GM12801 (cell line): ENCODE results near the gene IRAK1.

Experiments
- TF ChIP-seq, protein P1 (sequence below): IDR thresholded peaks from one replicate; pipeline ENCODE4 v1.5.1; 2011; ENCODE audit warnings: control low read depth; ENCODE audit not compliant: insufficient read length; ENCODE audit errors: extremely low read depth

IRAK1 gene

DNA sequence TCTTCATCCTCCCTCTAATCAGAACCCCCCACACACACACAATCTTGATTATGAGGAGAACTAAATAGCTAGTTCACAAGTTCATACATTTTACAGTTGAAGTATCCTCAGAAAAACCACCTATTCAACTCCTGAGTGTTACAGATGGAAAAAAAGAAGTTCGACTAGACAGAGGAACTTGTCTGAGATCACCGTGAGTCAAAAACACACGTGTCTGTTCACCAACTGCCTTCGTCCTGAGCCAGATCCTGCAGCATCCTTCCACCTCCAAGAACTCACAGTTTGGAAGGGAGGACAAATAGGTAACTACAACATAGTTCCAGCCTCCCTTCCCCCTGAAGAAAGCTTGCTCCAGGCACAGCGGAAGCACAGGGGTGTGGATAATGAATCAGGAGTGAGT lies 19.0 kb upstream of the IRAK1 start:
- TF ChIP-seq, protein P1, sequence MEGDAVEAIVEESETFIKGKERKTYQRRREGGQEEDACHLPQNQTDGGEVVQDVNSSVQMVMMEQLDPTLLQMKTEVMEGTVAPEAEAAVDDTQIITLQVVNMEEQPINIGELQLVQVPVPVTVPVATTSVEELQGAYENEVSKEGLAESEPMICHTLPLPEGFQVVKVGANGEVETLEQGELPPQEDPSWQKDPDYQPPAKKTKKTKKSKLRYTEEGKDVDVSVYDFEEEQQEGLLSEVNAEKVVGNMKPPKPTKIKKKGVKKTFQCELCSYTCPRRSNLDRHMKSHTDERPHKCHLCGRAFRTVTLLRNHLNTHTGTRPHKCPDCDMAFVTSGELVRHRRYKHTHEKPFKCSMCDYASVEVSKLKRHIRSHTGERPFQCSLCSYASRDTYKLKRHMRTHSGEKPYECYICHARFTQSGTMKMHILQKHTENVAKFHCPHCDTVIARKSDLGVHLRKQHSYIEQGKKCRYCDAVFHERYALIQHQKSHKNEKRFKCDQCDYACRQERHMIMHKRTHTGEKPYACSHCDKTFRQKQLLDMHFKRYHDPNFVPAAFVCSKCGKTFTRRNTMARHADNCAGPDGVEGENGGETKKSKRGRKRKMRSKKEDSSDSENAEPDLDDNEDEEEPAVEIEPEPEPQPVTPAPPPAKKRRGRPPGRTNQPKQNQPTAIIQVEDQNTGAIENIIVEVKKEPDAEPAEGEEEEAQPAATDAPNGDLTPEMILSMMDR = no peak

DNA sequence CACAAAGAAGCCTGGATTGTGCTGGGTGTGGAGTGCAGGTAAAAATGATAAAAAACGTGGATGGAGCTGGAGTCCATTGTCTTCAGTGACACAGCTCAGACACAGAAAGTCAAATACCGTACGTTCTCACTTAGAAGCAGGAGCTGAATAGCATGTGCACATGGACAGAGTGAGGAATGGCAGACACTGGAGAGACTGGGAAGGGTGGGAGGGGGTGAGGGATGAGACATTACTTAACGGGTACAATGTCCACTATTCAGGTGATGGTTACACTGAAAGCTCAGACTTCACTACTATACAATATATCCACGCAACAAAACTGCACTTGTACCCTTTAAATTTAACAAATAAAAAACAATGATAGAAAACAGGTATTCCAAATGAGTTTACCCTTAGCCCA lies 18.1 kb upstream of the IRAK1 start:
- TF ChIP-seq, protein P1 = no peak

DNA sequence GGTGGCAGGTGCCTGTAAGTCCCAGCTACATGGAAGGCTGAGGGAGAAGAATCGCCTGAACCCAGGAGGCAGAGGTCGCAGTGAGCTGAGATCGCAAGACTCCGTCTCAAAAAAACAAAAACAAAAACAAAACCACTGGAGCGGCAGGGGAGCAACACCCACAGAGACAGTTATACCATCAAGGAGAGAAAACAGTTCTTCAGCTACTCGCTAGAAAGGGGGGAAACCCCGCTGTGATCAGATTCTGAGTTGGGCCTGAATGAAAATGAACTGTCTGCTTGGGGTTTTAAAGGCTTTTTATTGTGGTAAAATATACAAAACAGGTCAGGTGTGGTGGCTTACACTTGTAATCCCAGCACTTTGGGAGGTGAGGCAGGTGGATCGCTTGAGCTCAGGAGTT lies 16.8 kb upstream of the IRAK1 start:
- TF ChIP-seq, protein P1 = no peak

DNA sequence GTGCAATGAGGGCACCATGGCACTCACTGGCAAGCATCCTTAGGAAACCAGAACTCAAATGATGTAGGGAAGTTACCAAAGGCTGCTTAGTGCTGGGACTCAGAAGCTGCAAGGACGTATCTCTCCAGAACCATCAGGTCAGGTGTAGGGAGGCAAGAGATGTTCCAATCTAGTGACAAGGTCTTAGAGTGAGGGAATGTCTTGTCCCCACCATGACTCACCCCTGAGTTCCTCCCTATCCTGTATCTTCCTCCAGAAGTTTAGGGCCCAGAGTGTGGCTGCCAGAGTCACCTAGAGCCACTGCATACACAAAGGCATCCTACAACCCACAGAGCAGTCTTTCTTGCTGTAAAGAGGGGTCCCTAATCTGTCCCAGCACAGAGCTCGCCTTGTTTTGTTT lies 14.1 kb upstream of the IRAK1 start:
- TF ChIP-seq, protein P1 = no peak

DNA sequence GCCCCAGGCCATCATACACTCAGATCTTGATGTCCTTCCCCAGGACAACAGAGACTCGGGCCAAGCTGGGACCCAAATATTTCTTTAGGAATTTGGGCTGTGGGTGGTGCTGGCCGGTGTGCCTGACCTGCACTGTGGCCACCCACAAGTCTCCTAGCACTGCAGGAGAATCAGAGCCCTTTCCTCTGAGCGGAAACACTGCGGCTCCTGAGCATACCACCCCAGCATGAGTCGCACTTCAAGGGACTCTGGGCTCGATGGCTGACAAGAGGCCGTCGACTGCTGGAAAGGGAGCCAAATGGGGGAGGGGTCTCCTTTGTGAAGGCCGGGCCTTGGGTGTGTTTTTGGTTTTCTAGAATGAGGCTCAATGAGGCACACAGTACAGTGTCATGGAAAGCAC lies 13.0 kb upstream of the IRAK1 start:
- TF ChIP-seq, protein P1 = no peak

DNA sequence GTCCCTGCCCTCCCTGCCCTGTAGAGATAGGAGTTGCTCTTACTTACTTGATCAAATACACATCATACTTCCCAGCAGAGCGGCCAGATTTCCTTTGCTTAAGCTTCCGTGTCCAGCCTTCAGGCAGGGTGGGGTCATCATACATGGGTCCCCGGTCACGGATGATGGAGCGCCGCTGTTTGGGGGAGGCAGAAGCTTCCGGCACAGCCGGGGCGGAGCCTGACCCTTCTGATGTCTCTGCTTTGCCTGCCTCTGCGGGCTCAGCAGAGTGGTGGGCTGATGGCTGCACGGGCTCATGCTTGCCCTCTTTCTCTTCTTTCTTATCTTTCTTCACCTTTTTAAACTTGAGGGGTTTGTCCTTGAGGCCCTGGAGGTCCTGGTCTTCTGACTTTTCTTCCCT lies 12.5 kb upstream of the IRAK1 start:
- TF ChIP-seq, protein P1 = no peak

DNA sequence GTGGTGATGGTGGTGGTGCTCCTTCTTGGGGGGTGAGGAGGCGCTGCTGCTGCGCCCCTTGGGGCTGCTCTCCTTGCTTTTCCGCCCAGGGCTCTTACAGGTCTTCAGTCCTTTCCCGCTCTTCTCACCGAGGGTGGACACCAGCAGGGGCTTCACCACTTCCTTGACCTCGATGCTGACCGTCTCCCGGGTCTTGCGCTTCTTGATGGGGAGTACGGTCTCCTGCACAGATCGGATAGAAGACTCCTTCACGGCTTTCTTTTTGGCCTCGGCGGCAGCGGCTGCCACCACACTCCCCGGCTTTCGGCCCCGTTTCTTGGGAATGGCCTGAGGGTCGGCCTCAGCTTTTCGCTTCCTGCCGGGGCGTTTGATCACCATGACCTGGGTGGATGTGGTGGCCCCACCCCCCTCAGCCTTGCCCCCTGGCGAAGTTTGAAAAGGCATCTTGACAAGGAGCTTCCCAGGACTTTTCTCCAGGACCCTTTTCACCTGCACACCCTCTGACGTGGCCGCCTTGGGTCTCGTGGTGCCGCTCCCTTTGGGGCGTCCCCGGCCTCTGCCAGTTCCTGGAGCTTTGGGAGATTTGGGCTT lies 11.1 kb upstream of the IRAK1 start:
- TF ChIP-seq, protein P1 = no peak
